Fibroblast of upper back skin (primary cell): ENCODE data around the gene NR2C1.
A peak's percentile ranks its signal among the peaks of the same experiment; 100 is the strongest.

Source experiments
- DNase-seq: peaks from one replicate; pipeline ENCODE4 v3.0.0-alpha.2; 2013

The NR2C1 gene

GRCh38 chr12:95083938-95084337, 10.5 kb upstream of the NR2C1 start:
- peak; percentile 80 for DNase-seq

GRCh38 chr12:95083471-95083870, 10.1 kb upstream of the NR2C1 start:
- peak; percentile 23 for DNase-seq

- DNase-seq, result no peak
These were observed 3.9 kb upstream of the NR2C1 start for GRCh38 chr12:95077341-95077740.

GRCh38 chr12:95074766-95075165, 1.3 kb upstream of the NR2C1 start:
- no peak for DNase-seq

- DNase-seq, result no peak
These were observed 491 bp upstream of the NR2C1 start for GRCh38 chr12:95073698-95074520.

- DNase-seq, result no peak
These were observed 3.0 kb downstream of the NR2C1 start for GRCh38 chr12:95070378-95070777.

GRCh38 chr12:95066091-95066855, 7.1 kb downstream of the NR2C1 start:
- DNase-seq, result no peak

- no peak for DNase-seq
These were observed 12.5 kb downstream of the NR2C1 start for GRCh38 chr12:95060951-95061350.

- no peak for DNase-seq
These were observed 13.4 kb downstream of the NR2C1 start for GRCh38 chr12:95059984-95060383.

GRCh38 chr12:95057424-95057823, 16.0 kb downstream of the NR2C1 start:
- DNase-seq, result no peak

GRCh38 chr12:95055057-95055456, 18.4 kb downstream of the NR2C1 start:
- no peak for DNase-seq

GRCh38 chr12:95054206-95054605, 19.2 kb downstream of the NR2C1 start:
- DNase-seq, result no peak

GRCh38 chr12:95051241-95051640, 22.2 kb downstream of the NR2C1 start:
- DNase-seq, result peak; percentile 2

- DNase-seq, result no peak
These were observed 35.5 kb downstream of the NR2C1 start for GRCh38 chr12:95037906-95038305.

GRCh38 chr12:95034750-95035149, 38.7 kb downstream of the NR2C1 start:
- DNase-seq, result no peak

GRCh38 chr12:95022477-95022876, 50.9 kb downstream of the NR2C1 start:
- DNase-seq, result no peak

GRCh38 chr12:95017482-95017881, 55.9 kb downstream of the NR2C1 start:
- DNase-seq, result peak; percentile 6

- no peak for DNase-seq
These were observed 57.3 kb downstream of the NR2C1 start for GRCh38 chr12:95016120-95016519.

GRCh38 chr12:95014554-95014953, 58.9 kb downstream of the NR2C1 start:
- no peak for DNase-seq

- DNase-seq, result no peak
These were observed 67.2 kb downstream of the NR2C1 start for GRCh38 chr12:95006206-95006605.

GRCh38 chr12:95004610-95005009, 68.8 kb downstream of the NR2C1 start:
- no peak for DNase-seq

- no peak for DNase-seq
These were observed 69.5 kb downstream of the NR2C1 start for GRCh38 chr12:95003921-95004272.

GRCh38 chr12:95003213-95003920, 70.1 kb downstream of the NR2C1 start, which contains the start of gene NDUFA12:
TSS of gene NDUFA12 (minus strand) at chr12:95003697. CDS start at chr12:95003680, 17 bp downstream.
- DNase-seq, result peak; percentile 97

- DNase-seq, result no peak
These were observed 70.7 kb downstream of the NR2C1 start for GRCh38 chr12:95002754-95003153.
